Raji (cell line): ENCODE results near the gene TNIK.

Source experiments
- POLR2A ChIP-seq: IDR thresholded peaks from 2 replicates; pipeline ENCODE4 v1.6.1; 2011; ENCODE audit warnings: low read depth, low read length, control low read depth; ENCODE audit not compliant: insufficient read depth

The TNIK gene

DNA sequence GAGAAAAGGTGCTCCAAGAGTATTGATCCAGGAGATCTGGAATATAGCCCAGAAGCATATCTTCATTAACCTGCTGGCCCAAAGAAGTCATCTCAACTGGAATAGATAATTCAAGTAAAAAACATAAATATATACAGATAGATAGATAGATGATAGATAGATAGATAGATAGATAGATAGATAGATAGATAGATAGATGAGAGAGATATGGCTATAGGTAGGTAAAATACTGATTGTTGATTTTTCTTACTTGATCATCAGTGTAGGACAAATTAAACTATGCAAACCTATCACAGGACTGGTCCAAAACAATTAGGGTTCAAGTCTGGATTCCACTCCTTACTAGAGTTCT is 83.6 kb downstream of the TNIK start:
- TF ChIP-seq POLR2A: no peak

GRCh38 chr3:171375666-171376595 is 84.3 kb downstream of the TNIK start:
- no peak for TF ChIP-seq POLR2A

- no peak for TF ChIP-seq POLR2A
These were observed 85.4 kb downstream of the TNIK start for GRCh38 chr3:171374661-171375285.

GRCh38 chr3:171374260-171374659 is 85.9 kb downstream of the TNIK start:
- no peak for TF ChIP-seq POLR2A

- no peak for TF ChIP-seq POLR2A
These were observed 86.5 kb downstream of the TNIK start for GRCh38 chr3:171373711-171374110.

GRCh38 chr3:171372694-171373093 is 87.5 kb downstream of the TNIK start:
- TF ChIP-seq POLR2A: no peak

- TF ChIP-seq POLR2A: no peak
These were observed 88.9 kb downstream of the TNIK start for GRCh38 chr3:171371354-171371753.

- TF ChIP-seq POLR2A: no peak
These were observed 91.0 kb downstream of the TNIK start for GRCh38 chr3:171369156-171369555.

DNA sequence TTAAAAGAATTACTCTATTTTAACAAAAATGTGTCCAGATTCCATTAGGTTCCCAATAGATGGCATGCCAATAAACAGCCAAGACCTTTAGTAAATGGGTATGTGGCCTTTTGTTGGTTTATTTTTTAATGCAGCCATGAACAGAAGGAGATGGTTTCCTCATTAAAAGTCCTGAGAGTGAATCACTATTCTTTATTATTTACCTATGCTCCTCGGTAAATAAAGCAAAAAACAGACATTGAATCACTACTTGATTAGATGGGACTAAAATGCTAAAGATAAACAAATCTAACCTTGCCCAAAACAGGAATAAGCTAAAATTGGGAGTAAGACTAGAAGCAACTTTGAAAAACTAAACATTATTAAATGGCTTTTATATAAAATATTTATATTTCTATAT is 94.2 kb downstream of the TNIK start:
- TF ChIP-seq POLR2A: no peak

DNA sequence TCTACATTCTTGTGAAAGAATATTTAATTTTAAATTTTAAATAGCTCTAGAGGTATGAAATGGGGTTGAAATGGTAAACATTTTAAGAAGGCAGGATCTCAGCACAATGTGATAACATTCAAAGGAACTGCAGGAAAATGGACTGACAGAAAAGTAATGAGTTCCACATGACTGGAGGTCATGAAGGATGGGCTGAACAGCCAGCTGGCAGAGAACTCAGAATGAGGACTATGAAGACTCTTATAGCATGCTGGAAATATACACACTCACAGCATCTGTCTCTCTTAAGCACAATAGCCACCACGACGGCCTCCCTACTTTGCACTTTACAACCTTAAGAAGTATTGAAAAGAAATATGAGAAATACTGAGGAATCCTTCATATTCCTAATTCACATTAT is 94.7 kb downstream of the TNIK start:
- no peak for TF ChIP-seq POLR2A

DNA sequence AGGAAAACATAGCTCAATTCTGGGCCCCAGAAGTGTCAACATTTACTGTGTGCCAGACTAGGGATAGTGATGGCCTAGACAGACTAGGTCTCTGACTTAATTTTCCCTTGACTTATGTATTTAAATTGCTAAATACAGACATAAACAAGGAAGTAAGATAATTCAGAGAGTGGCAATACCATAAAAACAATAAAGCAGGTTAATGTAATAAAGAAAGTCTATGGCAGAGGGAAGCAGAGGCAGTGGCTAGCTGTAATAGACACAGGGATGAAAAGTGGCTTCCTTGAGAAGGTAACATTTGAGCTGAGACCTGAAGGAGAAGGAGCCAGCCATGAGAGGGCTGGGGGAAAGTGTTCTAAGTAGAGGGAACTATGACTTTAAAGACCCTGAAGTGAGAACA is 95.7 kb downstream of the TNIK start:
- TF ChIP-seq POLR2A: no peak

GRCh38 chr3:171363202-171363601 is 97.0 kb downstream of the TNIK start:
- no peak for TF ChIP-seq POLR2A

DNA sequence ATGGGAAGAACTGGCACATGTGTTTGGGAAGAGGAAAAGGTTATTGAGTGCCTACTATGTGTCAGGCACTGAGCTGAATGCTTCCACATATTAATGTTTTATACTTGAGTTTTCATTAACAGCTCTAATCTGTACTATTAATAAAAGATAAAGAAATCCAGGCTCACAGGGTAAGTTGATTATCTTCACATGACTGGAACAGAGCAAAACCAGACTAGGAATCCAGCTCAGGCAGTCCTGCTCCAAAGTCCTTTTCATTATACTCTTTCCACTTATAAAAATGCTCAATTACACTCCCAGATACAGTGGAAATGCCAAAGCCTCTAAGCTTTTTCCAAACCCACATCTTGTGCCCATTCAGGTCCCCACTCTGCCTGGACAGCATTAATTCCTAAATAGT is 97.6 kb downstream of the TNIK start:
- no peak for TF ChIP-seq POLR2A

DNA sequence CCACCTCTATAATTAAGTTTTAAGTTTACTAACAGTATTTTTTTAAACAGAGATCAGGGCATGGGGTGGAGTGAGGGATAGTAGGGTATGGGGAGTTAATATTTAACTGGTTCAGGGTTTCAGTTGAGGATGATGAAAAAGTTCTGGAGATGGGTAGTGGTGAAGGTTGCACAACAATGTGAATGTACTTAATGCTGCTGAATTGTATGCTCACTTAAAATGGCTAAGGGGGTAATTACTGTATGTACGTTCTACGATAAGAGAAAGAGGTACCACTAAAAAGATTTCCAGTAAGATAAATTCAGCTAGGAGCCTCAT is 101.4 kb downstream of the TNIK start:
- TF ChIP-seq POLR2A: no peak

DNA sequence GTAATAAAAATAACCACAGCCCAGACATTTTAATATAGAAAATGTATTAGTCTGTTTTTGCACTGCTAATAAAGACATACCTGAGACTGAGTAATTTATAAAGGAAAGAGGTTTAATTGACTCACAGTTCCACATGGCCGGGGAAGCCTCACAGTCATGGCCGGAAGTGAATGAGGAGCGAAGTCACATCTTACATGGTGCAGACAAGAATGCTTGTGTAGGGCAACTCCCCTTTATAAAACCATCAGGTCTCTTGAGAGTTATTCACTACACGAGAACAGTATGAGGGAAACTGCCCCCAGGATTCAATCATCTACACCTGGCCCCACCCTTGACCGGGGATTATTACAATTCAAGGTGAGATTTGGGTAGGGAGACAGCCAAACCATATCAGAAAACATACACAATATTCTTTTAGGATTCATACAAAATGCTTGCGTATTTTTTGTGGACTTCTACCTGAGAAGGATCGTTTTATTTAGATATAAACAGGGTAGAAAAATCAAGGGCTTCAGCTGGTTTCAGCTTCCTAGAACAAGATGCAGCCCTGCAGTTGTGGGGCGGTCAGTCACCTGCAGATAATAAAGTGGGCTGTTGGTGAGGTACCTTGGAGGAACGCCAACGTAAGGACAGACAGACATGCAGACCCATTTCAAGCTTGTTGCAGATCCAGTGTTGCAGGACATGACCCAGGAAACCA is 101.9 kb downstream of the TNIK start:
- no peak for TF ChIP-seq POLR2A

- TF ChIP-seq POLR2A: no peak
These were observed 102.5 kb downstream of the TNIK start for GRCh38 chr3:171357721-171358120.
